Caco-2 (cell line): ENCODE measurements around the gene PHF12. TPM values are rescaled to one million over a fixed set of nuclear protein-coding genes. Genes with fewer than 3 reads are reported as not detected.

Experiments used
- BruUV-seq: library from RNA; stranded (reverse); fragments of 400-500 nt; replicated peaks from 2 replicates; lab custom pipeline; 2021; lab: Mats Ljungman, UMichigan
- CTCF ChIA-PET: fragments of 300-600 bp; sonication (Branson Sonifier 250); formaldehyde crosslinking; loops from one replicate; lab custom pipeline; 2022; ENCODE audit warnings: antibody characterized with exemption; lab: Charles Lee
- POLR2A ChIA-PET: fragments of 300-600 bp; sonication (Branson Sonifier 250); formaldehyde crosslinking; loops from one replicate; lab custom pipeline; 2022; ENCODE audit warnings: antibody characterized with exemption; lab: Charles Lee
- DNase-seq, 2 experiments: peaks; one replicate each; pipeline versions ENCODE4 v3.0.0 to v3.0.0-alpha.2; 2020 to 2022
- H3K27me3 ChIP-seq: replicated peaks from 2 replicates; pipeline ENCODE4 v1.6.0; 2011; ENCODE audit warnings: low read length; ENCODE audit not compliant: control insufficient read depth, insufficient read depth
- H3K36me3 ChIP-seq: 2 replicates; pipeline ENCODE4 v1.5.1; 2011; ENCODE audit warnings: low read length; ENCODE audit not compliant: control insufficient read depth, insufficient read depth
- H3K4me1 ChIP-seq: fragments of 250-450 bp; sonication (Bioruptor Pico); 2 replicates; pipeline ENCODE4 v1.5.1; 2020; ENCODE audit warnings: mild to moderate bottlenecking
- H3K4me3 ChIP-seq: 2 replicates; pipeline ENCODE4 v1.5.1; 2011; ENCODE audit warnings: low read depth, mild to moderate bottlenecking, control low read depth, low read length
- H3K9me3 ChIP-seq: fragments of 250-450 bp; sonication (Bioruptor Pico); 2 replicates; pipeline ENCODE4 v1.5.1; 2020; ENCODE audit warnings: mild to moderate bottlenecking, moderate library complexity
- H3K27ac Mint-ChIP-seq: one replicate; pipeline ENCODE4 v1.8.0; 2022; ENCODE audit warnings: mixed read lengths; ENCODE audit not compliant: unreplicated experiment
- H3K27me3 Mint-ChIP-seq: one replicate; pipeline ENCODE4 v1.8.0; 2022; ENCODE audit warnings: mixed read lengths; ENCODE audit not compliant: insufficient read depth, unreplicated experiment
- H3K36me3 Mint-ChIP-seq: one replicate; pipeline ENCODE4 v1.8.0; 2022; ENCODE audit warnings: mild to moderate bottlenecking, mixed read lengths; ENCODE audit not compliant: insufficient read depth, unreplicated experiment
- H3K4me1 Mint-ChIP-seq: one replicate; pipeline ENCODE4 v1.8.0; 2022; ENCODE audit warnings: low read depth, mixed read lengths; ENCODE audit not compliant: unreplicated experiment
- H3K4me3 Mint-ChIP-seq: one replicate; pipeline ENCODE4 v1.8.0; 2022; ENCODE audit warnings: mild to moderate bottlenecking, moderate library complexity, mixed read lengths; ENCODE audit not compliant: unreplicated experiment
- H3K9me3 Mint-ChIP-seq: one replicate; pipeline ENCODE4 v1.8.0; 2022; ENCODE audit warnings: mixed read lengths; ENCODE audit not compliant: unreplicated experiment
- intact Hi-C: fragments of 100-400 bp; cut with micrococcal nuclease; formaldehyde crosslinking; loops from one replicate; pipeline ENCODE4 v1.10.0; 2022; ENCODE audit not compliant: unreplicated experiment
- total RNA-seq: library from RNA; stranded (reverse); gene quantifications from 2 replicates; pipeline ENCODE4 v1.2.3, GENCODE V29; 2022
- TF ChIP-seq, protein P1 (sequence below), 2 experiments: fragments of 200-600 bp in 1 of 2; IDR thresholded peaks; 1 replicate in 1 of 2; 2 replicates in 1 of 2; pipeline versions ENCODE4 v1.5.1 to v1.8.0; 2011 to 2022; ENCODE audit warnings: antibody characterized with exemption in 1 of 2, control low read depth in 1 of 2, inconsistent platforms in 1 of 2, low read depth in 1 of 2, low read length in 1 of 2, mild to moderate bottlenecking in 1 of 2, moderate library complexity in 1 of 2; ENCODE audit not compliant: insufficient read depth in 1 of 2, severe bottlenecking in 1 of 2, unreplicated experiment in 1 of 2

PHF12 gene
- total RNA-seq, 1 experiment from 2014 or later = 49.9 TPM

DNA sequence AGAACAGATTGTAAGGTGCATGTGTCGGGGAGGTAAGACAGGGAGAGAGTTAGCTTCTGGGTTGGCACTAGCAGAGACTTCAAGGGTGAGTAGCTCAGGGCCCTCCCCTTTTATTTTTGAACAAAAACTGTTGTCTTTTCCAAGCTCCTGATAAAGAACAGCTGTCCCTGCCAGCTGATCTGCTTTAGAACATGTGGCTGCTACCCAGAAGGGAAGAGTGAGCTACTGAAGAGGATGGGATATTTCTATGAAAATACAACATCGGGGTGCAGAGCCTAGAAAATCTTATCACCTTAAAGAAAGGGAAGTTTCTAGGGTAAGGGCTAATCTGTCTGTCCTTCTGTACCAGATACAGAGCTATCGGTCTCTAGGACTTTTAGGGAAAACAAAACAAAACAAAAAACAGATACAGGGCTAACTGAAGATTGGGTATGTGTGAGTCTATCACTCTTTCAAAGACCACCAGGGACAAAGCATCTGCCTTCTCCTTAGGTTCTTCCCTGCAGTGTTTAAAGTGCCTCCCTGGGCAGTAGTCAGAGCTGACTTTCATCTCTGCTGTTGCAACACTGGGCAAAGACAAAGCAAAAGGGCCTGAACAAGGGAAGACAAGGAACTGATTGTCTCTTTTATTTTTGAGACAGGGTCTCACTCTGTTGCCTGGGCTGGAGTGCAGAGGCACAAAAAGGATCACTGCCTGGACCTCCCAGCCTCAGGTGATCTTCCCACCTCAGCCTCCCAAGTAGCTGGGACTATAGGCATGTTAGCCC, 43.4 kb downstream of the PHF12 start:
- Mint-ChIP-seq H3K27me3 (no peaks in the 10 kb centered on the region), H3K27ac (no peak overlapping the region), H3K4me1 (peaks cover 15% of the 10 kb centered on the region), H3K4me3 (no peak overlapping the region), H3K9me3 (no peaks in the 10 kb centered on the region), H3K36me3 (peaks cover 91% of the 10 kb centered on the region)
- no peaks in the 10 kb centered on the region for H3K27me3 ChIP-seq
- no peak overlapping the region for H3K4me3 ChIP-seq
- intact Hi-C loops = no loop called here
- POLR2A ChIA-PET = no interaction called here
- no peaks in the 10 kb centered on the region for H3K4me1 ChIP-seq
- BruUV-seq = no TSS peak
- TF ChIP-seq, protein P1, sequence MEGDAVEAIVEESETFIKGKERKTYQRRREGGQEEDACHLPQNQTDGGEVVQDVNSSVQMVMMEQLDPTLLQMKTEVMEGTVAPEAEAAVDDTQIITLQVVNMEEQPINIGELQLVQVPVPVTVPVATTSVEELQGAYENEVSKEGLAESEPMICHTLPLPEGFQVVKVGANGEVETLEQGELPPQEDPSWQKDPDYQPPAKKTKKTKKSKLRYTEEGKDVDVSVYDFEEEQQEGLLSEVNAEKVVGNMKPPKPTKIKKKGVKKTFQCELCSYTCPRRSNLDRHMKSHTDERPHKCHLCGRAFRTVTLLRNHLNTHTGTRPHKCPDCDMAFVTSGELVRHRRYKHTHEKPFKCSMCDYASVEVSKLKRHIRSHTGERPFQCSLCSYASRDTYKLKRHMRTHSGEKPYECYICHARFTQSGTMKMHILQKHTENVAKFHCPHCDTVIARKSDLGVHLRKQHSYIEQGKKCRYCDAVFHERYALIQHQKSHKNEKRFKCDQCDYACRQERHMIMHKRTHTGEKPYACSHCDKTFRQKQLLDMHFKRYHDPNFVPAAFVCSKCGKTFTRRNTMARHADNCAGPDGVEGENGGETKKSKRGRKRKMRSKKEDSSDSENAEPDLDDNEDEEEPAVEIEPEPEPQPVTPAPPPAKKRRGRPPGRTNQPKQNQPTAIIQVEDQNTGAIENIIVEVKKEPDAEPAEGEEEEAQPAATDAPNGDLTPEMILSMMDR (IDR thresholded peaks at IDR 0.05; ENCODE audit: insufficient read depth in 1 of 2, low read depth in 1 of 2, low read length in 1 of 2, severe bottlenecking in 1 of 2, unreplicated experiment in 1 of 2) = no peak
- no peak for DNase-seq
- H3K36me3 ChIP-seq = peaks cover 7% of the 10 kb centered on the region
- no peaks in the 10 kb centered on the region for H3K9me3 ChIP-seq
- CTCF ChIA-PET = interaction anchor here (0.5 to 0.8 kb wide), 3 partner anchors 10 to 181 kb away, joined by 3 to 6 read pairs (median 5); partner anchors contain the start of gene FLOT2

DNA sequence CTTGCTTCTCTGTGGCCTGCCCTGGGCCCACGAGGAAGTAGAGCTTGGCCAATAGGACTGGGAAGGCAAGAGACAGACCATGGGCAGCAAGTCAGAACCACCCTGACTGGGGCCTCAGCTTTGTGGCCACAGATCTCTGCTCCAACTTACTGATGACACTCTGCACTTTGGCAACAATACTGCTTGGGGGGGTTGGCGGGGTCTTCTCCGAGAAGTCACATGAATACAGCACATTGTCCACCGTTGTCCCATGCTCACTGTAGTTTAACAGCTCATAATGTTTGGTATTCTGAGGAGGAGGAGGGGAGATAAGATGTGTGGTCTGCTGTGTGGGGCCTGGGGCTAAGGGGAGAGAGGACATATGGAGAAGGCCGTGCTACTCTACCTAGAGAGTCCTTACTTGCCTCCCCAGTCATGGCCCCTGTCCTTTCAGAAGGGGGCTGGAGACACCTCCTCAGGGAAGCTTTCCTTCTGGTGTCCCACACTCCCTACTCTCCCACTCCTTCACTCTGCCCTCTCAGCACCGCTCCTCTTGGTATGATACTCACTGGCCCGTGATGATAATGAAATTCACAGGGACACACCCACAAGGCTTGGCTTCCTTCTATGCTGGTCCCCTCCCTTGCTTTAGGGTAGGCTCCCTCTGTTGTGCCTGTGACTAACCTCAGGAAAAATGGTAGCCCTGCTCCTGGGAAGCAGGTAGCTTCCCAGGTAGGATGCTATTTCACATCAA, 44.4 kb downstream of the PHF12 start:
- peaks cover 20% of the 10 kb centered on the region for H3K4me1 Mint-ChIP-seq
- BruUV-seq = no TSS peak
- peaks cover 81% of the 10 kb centered on the region for H3K36me3 Mint-ChIP-seq
- no peaks in the 10 kb centered on the region for H3K9me3 ChIP-seq
- peaks cover 1% of the 10 kb centered on the region for H3K4me1 ChIP-seq
- H3K27ac Mint-ChIP-seq = no peak overlapping the region
- DNase-seq = no peak
- no peak overlapping the region for H3K4me3 ChIP-seq
- H3K27me3 ChIP-seq = no peaks in the 10 kb centered on the region
- intact Hi-C loops = no loop called here
- no peaks in the 10 kb centered on the region for H3K9me3 Mint-ChIP-seq
- ChIA-PET POLR2A (no interaction called here), CTCF (interaction anchor here (0.8 kb wide), 1 partner anchor 10 kb away, joined by 4 read pairs; no protein-coding TSS in a partner anchor)
- peaks cover 6% of the 10 kb centered on the region for H3K36me3 ChIP-seq
- H3K4me3 Mint-ChIP-seq = no peak overlapping the region
- no peaks in the 10 kb centered on the region for H3K27me3 Mint-ChIP-seq
- TF ChIP-seq, protein P1 (IDR thresholded peaks at IDR 0.05; ENCODE audit: insufficient read depth in 1 of 2, low read depth in 1 of 2, low read length in 1 of 2, severe bottlenecking in 1 of 2, unreplicated experiment in 1 of 2) = no peak

DNA sequence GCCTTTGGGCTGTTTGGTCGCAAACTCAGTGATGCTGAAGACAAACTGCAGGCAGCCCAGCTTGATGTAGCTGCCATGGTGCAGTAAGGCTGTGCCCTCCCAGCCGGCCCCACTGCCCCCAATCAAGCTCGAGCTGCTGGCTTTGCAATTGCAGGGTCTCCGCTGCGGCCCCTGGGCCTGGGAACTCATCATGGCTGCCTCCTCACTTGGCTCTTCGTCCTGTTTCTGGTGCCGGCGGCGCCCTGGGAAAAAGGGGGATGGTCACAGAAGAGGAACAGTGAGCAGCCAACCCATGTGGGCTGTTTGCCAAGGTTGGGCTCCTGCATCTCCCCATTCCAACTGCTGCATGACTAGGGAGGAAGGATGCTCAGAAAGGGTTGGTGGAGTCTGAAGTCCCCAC, 45.0 kb downstream of the PHF12 start:
- no TSS peak for BruUV-seq
- Histone ChIP-seq H3K9me3 (no peaks in the 10 kb centered on the region), H3K4me1 (peaks cover 7% of the 10 kb centered on the region), H3K36me3 (peaks cover 6% of the 10 kb centered on the region), H3K27me3 (no peaks in the 10 kb centered on the region), H3K4me3 (no peak overlapping the region)
- TF ChIP-seq, protein P1 (IDR thresholded peaks at IDR 0.05; ENCODE audit: insufficient read depth in 1 of 2, low read depth in 1 of 2, low read length in 1 of 2, severe bottlenecking in 1 of 2, unreplicated experiment in 1 of 2) = no peak
- no peak for DNase-seq
- Mint-ChIP-seq H3K4me3 (no peak overlapping the region), H3K9me3 (no peaks in the 10 kb centered on the region), H3K4me1 (peaks cover 24% of the 10 kb centered on the region), H3K27me3 (no peaks in the 10 kb centered on the region), H3K36me3 (peaks cover 75% of the 10 kb centered on the region), H3K27ac (no peak overlapping the region)
- intact Hi-C loops = no loop called here
- CTCF ChIA-PET = interaction anchor here (0.8 kb wide), 1 partner anchor 10 kb away, joined by 4 read pairs; no protein-coding TSS in a partner anchor
- POLR2A ChIA-PET = no interaction called here
